Measurements from ENCODE around the gene SLC6A20.

Gene SLC6A20

DNA sequence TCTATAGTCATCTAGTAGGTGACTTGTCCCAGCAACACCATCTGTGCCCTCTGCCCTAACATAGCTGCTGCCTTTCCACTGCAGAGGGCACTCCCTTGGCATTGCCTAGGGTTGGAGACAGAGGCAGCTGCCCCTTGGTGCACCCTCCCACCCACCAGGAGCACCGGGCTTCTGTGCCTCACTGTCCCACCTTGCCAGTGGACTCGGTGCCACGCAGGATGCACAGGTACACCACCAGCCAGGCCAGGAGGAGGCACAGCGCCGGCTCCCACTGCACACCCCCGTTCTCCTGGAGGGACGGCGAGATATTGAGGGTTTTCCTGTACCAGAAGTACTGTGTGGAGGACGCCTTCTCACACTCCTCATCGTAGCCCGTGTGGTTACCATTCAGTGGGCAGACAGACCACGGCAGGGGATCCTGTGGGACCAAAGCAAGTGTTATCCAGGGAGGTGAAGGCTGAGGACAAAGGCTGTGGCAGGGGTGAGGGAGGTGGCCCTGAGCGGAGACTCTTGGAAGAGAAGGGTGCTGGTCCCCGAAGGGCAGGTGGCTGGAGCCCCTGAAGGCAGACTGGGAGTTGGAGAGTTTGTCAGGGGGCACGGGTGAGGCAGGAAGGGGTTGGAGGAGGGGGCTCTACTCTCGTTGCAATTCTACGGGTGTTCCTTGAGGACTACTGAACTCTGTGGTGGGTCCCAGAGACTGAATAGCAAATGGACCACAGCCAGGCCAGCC lies 20.6 kb downstream of the SLC6A20 start:
- Histone ChIP-seq H3K27ac (no peak overlapping the region), H3K4me1 (no peaks in the 10 kb centered on the region)
- DNase-seq = no peak

DNA sequence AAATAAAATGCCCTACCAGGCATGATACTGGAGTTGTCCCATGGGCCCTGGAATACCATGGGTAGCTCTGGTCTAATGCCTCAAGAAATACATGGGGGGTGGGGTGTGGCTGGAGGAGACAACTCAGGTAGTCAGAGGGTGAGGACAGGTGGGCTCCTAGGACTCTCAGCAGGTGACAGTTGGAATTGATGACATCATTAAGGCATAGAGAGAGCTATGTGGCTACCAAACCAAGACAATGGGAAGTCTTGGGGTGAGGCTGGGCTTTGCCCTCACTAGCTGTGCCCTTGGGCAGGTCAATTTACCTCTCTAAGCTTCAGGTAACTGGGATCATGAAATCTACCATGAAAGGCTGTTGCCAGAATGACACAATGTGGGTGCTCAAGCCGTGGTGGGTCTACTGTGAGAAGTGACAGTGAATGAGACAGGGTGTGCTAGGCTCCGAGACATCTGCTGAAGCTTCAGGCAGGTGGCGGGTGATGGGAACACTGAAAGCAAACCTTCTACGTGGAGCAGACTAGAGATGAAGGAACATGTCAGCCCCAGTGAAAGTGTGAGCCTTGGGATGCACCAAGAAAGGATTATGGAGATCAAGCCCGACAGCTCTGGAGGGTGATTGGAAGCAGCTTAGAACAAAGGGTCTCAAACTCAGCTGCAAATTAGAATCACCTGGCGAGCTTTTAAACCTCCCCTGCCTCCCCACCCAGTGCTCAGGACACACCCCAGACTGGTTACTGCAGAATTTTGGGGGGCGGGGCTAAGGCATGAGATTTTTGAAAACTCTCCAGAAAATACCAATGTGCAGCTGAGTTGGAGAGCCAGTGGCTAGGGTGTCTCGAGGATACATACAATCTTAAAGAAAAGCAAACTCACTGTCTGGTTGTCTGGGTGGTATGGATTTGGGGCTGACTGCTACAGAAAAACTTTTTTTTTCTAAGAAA lies 21.5 kb downstream of the SLC6A20 start:
- Histone ChIP-seq H3K9me3 (no peaks in the 10 kb centered on the region), H3K4me1 (no peaks in the 10 kb centered on the region), H3K27ac (no peak overlapping the region), H3K36me3 (no peaks in the 10 kb centered on the region), H3K4me3 (no peak overlapping the region), H3K27me3 (peaks cover 0 to 11% of the 10 kb centered on the region in 2 donors)
- TF ChIP-seq, protein P1, sequence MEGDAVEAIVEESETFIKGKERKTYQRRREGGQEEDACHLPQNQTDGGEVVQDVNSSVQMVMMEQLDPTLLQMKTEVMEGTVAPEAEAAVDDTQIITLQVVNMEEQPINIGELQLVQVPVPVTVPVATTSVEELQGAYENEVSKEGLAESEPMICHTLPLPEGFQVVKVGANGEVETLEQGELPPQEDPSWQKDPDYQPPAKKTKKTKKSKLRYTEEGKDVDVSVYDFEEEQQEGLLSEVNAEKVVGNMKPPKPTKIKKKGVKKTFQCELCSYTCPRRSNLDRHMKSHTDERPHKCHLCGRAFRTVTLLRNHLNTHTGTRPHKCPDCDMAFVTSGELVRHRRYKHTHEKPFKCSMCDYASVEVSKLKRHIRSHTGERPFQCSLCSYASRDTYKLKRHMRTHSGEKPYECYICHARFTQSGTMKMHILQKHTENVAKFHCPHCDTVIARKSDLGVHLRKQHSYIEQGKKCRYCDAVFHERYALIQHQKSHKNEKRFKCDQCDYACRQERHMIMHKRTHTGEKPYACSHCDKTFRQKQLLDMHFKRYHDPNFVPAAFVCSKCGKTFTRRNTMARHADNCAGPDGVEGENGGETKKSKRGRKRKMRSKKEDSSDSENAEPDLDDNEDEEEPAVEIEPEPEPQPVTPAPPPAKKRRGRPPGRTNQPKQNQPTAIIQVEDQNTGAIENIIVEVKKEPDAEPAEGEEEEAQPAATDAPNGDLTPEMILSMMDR (IDR thresholded peaks at IDR 0.05) = no peak
- DNase-seq = no peak
- intact Hi-C loops (cut with DNase I; ENCODE audit: low total_unique reads) = no loop called here

More for the DNA sequence above, 20.6 kb downstream of the SLC6A20 start:
- Histone ChIP-seq H3K36me3 (no peaks in the 10 kb centered on the region), H3K9me3 (no peaks in the 10 kb centered on the region), H3K27me3 (peaks cover 0 to 11% of the 10 kb centered on the region in 2 donors), H3K4me3 (no peak overlapping the region)
- TF ChIP-seq, protein P1 (IDR thresholded peaks at IDR 0.05) = no peak
- intact Hi-C loops (cut with DNase I; ENCODE audit: low total_unique reads) = no loop called here

DNA sequence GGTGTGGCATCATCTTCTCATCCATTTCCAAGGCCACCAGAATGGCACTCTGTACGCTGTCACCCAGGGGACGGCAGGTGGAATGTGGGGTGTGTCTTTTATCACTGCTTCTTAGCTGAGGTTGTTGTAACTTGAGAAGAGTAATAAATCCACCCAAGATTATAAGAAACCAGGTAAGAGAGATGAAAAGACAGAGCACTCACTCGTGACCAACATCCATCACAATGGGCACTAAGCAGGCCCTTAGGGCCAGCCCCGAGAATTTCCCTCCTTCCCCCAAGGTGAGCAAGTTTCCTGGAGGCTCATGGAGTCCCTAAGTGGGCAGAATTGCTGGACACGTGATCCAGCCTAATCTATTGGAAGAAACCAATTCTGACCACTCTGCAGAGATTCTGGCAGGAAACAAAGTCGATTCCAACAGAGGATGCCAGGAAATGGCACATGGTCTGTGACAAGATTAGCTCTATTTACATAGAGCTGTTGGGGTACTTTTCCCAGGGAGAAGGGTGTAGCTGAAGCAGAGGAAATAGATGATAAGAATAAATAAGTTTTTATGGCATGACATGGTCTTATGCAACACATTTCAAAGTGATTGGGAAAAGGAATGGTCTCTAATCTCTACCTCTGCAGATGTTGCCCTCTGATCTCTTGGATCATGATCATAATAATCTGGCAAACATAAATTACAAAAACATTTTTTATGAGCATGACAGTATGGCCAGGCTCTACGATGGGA lies 22.5 kb downstream of the SLC6A20 start:
- TF ChIP-seq, protein P1 (IDR thresholded peaks at IDR 0.05) = no peak
- peaks cover 0 to 11% of the 10 kb centered on the region in 2 donors for H3K27me3 ChIP-seq
- H3K4me1 ChIP-seq = no peaks in the 10 kb centered on the region
- H3K36me3 ChIP-seq = no peaks in the 10 kb centered on the region
- no peak overlapping the region for H3K27ac ChIP-seq
- H3K9me3 ChIP-seq = no peaks in the 10 kb centered on the region
- H3K4me3 ChIP-seq = no peak overlapping the region
- intact Hi-C loops (cut with DNase I; ENCODE audit: low total_unique reads) = no loop called here
- DNase-seq = no peak

DNA sequence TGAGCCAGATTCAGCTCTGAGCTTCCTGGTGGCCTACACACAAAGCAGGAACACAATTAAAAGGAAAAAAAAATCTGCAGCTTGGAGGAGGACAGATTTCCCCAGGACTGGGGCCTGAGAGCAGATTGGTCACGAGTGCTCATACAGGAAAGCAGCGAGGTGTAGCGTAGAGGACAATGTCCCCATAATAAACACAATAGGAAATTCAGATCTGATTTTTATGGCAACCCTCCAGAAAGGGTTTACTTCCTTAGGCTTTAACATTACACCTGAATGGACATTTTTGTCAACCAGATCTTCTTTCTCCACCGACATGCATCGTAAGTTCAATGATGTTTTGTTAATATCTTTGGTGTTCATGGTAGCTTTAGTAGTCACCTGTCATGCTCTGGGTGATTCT lies 23.3 kb downstream of the SLC6A20 start:
- Histone ChIP-seq H3K4me3 (no peak overlapping the region), H3K4me1 (no peaks in the 10 kb centered on the region), H3K27me3 (peaks cover 0 to 11% of the 10 kb centered on the region in 2 donors), H3K9me3 (no peaks in the 10 kb centered on the region), H3K36me3 (no peaks in the 10 kb centered on the region), H3K27ac (no peak overlapping the region)
- DNase-seq = no peak
- intact Hi-C loops (cut with DNase I; ENCODE audit: low total_unique reads) = no loop called here
- TF ChIP-seq, protein P1 (IDR thresholded peaks at IDR 0.05) = no peak

DNA sequence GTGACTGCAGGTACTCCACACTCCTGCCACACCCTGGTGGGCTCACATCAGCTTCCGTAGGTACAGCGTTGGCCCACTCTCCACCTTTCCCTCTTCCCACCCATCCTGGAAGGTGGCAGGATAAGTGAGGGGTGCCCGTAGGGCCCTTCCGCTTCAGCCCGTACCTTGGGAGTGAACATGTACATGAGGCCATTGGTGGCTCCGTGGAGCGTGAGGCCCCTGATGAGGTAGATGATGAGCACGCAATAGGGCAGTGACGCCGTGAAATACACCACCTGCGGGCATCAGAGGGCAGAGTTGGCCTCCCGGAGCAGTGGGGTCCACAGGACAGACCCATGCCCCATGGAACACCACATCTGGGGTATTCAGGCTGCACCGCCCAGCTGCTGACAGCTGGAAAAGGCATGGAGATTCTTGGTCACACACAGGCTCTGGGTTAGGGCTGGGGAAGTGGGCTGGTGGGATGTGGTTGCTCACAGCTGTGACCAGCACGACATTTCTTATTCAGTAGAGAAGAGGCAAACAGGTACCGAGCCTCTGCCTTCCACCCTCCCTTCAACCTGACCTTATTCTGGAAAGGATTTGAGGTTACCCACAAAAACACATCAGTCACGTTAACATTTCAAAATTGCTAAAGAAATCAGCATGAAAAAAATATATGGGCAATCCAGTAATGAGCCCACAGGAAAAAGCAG lies 23.8 kb downstream of the SLC6A20 start:
- intact Hi-C loops (cut with DNase I; ENCODE audit: low total_unique reads) = no loop called here
- Histone ChIP-seq H3K4me3 (no peak overlapping the region), H3K27me3 (peaks cover 0 to 11% of the 10 kb centered on the region in 2 donors), H3K4me1 (no peaks in the 10 kb centered on the region), H3K9me3 (no peaks in the 10 kb centered on the region), H3K27ac (no peak overlapping the region), H3K36me3 (no peaks in the 10 kb centered on the region)
- TF ChIP-seq, protein P1 (IDR thresholded peaks at IDR 0.05) = no peak
- no peak for DNase-seq
